ENCODE results near the gene PPP6R3. TPM values are rescaled to one million over a fixed set of nuclear protein-coding genes. Genes with fewer than 3 reads are reported as not detected.
A peak's percentile ranks its signal among the peaks of the same experiment; 100 is the strongest.

The PPP6R3 gene
- total and polyA plus RNA-seq, 2 donors (not counting 3 experiments of a cell fraction or from before 2014, with no cell fraction given): 31.7 to 98.8 TPM

DNA sequence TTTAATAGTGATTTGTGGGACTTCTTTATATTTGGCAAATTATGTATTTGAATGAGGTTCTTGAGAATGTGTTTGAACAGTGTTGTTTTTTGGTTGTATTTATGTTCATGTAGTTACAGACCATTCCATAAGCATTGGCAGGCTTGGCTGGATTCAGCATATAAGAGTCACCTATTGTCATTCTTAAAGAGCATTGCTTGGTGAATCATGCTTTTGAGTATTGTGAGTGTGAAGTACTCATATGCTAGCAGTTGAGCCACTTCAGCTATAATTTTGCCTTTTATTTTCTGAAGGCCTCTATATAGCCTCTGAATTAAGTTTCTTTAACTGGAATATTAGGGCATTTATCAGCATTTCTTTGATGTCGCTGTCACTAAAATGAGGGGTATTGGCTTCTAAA, 113.8 kb downstream of the PPP6R3 start:
- no peak overlapping the region for H3K27ac ChIP-seq (ENCODE audit: insufficient read depth, low read depth, low read length)
- H3K27me3 ChIP-seq (ENCODE audit: control insufficient read depth in 2 of 2, insufficient read depth in 2 of 2, low read length in 2 of 2): no peaks in the 10 kb centered on the region
- H3K36me3 ChIP-seq (ENCODE audit: control insufficient read depth in 2 of 2, extremely low read depth in 1 of 2, insufficient read depth in 2 of 2, low read length in 2 of 2): peaks cover 11 to 27% of the 10 kb centered on the region in 2 experiments
- DNase-seq (ENCODE audit: low read depth, low spot score) (no peak), FAIRE-seq (no peak)
- no peak overlapping the region for H3K4me2 ChIP-seq (ENCODE audit: insufficient read depth, low read length)
- H4K20me1 ChIP-seq (replicated peaks; ENCODE audit: control insufficient read depth, extremely low read depth, insufficient read depth, low read length): peaks cover 6% of the 10 kb centered on the region
- no TSS peak for BruUV-seq (replicated peaks)
- H2AFZ ChIP-seq (ENCODE audit: low read depth, low read length): no peak overlapping the region
- H3K9me1 ChIP-seq (replicated peaks; ENCODE audit: control insufficient read depth, extremely low read depth, insufficient read depth, low read length): no peaks in the 10 kb centered on the region
- peak; percentile 19 for TF ChIP-seq FOS (IDR thresholded peaks at IDR 0.05; ENCODE audit: borderline replicate concordance, insufficient read depth, low read length)
- TF ChIP-seq JUN (IDR thresholded peaks at IDR 0.05; ENCODE audit: borderline replicate concordance, insufficient read depth, insufficient read length, low read depth): no peak
- no peak overlapping the region for H3K4me3 ChIP-seq (replicated peaks in 1 of 3; ENCODE audit: insufficient read depth in 1 of 3, low read depth in 1 of 3, low read length in 3 of 3)
- H3K79me2 ChIP-seq (ENCODE audit: control insufficient read depth, insufficient read depth, low read length): peaks cover 12% of the 10 kb centered on the region
- CTCF ChIA-PET: interaction anchor here (1.0 kb wide), 1 partner anchor 10 kb away, joined by 3 read pairs; no protein-coding TSS in a partner anchor
- H3K9me3 ChIP-seq (replicated peaks; ENCODE audit: control insufficient read depth, insufficient read depth, low read length): no peaks in the 10 kb centered on the region
- dilution Hi-C loops (cut with MboI; ENCODE audit: extremely low pct_ligation_motif_present, low sequenced_read_pairs) (no loop called here), intact Hi-C loops (cut with micrococcal nuclease) (no loop called here)
- POLR2A ChIA-PET: no interaction called here
- no peak overlapping the region for H3K9ac ChIP-seq (replicated peaks; ENCODE audit: extremely low read depth, insufficient read depth, low read length)
- H3K4me1 ChIP-seq (ENCODE audit: control insufficient read depth, extremely low read depth, insufficient read depth, low read length): no peaks in the 10 kb centered on the region

DNA sequence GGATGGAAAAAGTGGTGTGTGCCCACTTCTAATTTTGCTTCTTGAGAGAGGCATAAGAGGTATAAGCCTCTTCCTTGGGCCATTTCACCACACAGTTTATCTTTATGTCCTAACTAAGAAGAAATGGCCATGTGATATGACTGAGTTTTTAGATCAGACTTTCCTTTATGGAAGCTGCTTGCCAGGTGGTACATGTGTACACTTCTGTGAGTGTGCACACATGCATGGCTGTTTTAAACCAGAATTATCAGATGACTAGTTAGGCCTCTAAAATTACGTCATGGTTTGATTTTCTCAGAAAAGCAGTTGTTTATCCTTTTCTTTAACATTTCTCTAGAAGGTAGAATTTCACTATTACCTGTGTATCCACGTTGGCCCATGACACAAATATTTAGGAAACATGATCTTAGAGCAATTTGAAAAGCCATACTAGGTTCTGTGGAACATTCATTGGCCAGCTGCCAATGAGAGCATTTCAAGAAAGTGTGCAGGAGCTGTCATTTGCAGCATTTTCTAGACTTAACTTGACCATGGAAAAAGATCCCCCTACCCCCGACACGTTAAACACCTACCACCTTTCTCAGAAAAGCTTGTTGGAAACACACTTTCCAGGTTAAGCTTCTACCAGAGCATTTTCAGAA, 114.6 kb downstream of the PPP6R3 start:
- Histone ChIP-seq H3K9ac (replicated peaks; ENCODE audit: extremely low read depth, insufficient read depth, low read length) (no peak overlapping the region), H3K4me1 (ENCODE audit: control insufficient read depth, extremely low read depth, insufficient read depth, low read length) (no peaks in the 10 kb centered on the region), H3K9me3 (replicated peaks; ENCODE audit: control insufficient read depth, insufficient read depth, low read length) (no peaks in the 10 kb centered on the region), H4K20me1 (replicated peaks; ENCODE audit: control insufficient read depth, extremely low read depth, insufficient read depth, low read length) (peaks cover 6% of the 10 kb centered on the region), H3K36me3 (ENCODE audit: control insufficient read depth in 2 of 2, extremely low read depth in 1 of 2, insufficient read depth in 2 of 2, low read length in 2 of 2) (peaks cover 11 to 27% of the 10 kb centered on the region in 2 experiments), H3K79me2 (ENCODE audit: control insufficient read depth, insufficient read depth, low read length) (peaks cover 13% of the 10 kb centered on the region), H2AFZ (ENCODE audit: low read depth, low read length) (no peak overlapping the region), H3K4me2 (ENCODE audit: insufficient read depth, low read length) (no peak overlapping the region), H3K27ac (ENCODE audit: insufficient read depth, low read depth, low read length) (no peak overlapping the region), H3K9me1 (replicated peaks; ENCODE audit: control insufficient read depth, extremely low read depth, insufficient read depth, low read length) (no peaks in the 10 kb centered on the region), H3K4me3 (replicated peaks in 1 of 3; ENCODE audit: insufficient read depth in 1 of 3, low read depth in 1 of 3, low read length in 3 of 3) (no peak overlapping the region), H3K27me3 (ENCODE audit: control insufficient read depth in 2 of 2, insufficient read depth in 2 of 2, low read length in 2 of 2) (no peaks in the 10 kb centered on the region)
- DNase-seq (ENCODE audit: low read depth, low spot score) (no peak), FAIRE-seq (no peak)
- dilution Hi-C loops (cut with MboI; ENCODE audit: extremely low pct_ligation_motif_present, low sequenced_read_pairs) (no loop called here), intact Hi-C loops (cut with micrococcal nuclease) (no loop called here)
- CTCF ChIA-PET: no interaction called here
- no TSS peak for BruUV-seq (replicated peaks)
- POLR2A ChIA-PET: no interaction called here
- no peak for TF ChIP-seq EZH2 (IDR thresholded peaks at IDR 0.05; ENCODE audit: borderline replicate concordance, low read depth, low read length, severe bottlenecking)
- TF ChIP-seq, protein P1, sequence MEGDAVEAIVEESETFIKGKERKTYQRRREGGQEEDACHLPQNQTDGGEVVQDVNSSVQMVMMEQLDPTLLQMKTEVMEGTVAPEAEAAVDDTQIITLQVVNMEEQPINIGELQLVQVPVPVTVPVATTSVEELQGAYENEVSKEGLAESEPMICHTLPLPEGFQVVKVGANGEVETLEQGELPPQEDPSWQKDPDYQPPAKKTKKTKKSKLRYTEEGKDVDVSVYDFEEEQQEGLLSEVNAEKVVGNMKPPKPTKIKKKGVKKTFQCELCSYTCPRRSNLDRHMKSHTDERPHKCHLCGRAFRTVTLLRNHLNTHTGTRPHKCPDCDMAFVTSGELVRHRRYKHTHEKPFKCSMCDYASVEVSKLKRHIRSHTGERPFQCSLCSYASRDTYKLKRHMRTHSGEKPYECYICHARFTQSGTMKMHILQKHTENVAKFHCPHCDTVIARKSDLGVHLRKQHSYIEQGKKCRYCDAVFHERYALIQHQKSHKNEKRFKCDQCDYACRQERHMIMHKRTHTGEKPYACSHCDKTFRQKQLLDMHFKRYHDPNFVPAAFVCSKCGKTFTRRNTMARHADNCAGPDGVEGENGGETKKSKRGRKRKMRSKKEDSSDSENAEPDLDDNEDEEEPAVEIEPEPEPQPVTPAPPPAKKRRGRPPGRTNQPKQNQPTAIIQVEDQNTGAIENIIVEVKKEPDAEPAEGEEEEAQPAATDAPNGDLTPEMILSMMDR (IDR thresholded peaks at IDR 0.05; ENCODE audit: extremely low read depth in 1 of 2, insufficient read depth in 1 of 2, low read depth in 1 of 2, low read length in 2 of 2): no peak
- no peak for TF ChIP-seq GATA2 (IDR thresholded peaks at IDR 0.05; ENCODE audit: insufficient read depth, insufficient read length, low read depth, low read length)
- TF ChIP-seq, protein P2, sequence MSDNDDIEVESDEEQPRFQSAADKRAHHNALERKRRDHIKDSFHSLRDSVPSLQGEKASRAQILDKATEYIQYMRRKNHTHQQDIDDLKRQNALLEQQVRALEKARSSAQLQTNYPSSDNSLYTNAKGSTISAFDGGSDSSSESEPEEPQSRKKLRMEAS (IDR thresholded peaks at IDR 0.05; ENCODE audit: insufficient read depth, insufficient read length): no peak
- TF ChIP-seq POLR2AphosphoS5 (IDR thresholded peaks at IDR 0.05; ENCODE audit: insufficient read depth, low read depth, low read length): no peak
- TF ChIP-seq POLR2A (IDR thresholded peaks at IDR 0.05; ENCODE audit: low read depth, low read length): no peak
- no peak for TF ChIP-seq MYC (IDR thresholded peaks at IDR 0.05; ENCODE audit: low read depth, low read length)
- TF ChIP-seq FOS (IDR thresholded peaks at IDR 0.05; ENCODE audit: borderline replicate concordance, insufficient read depth, low read length): no peak
- TF ChIP-seq JUN (IDR thresholded peaks at IDR 0.05; ENCODE audit: borderline replicate concordance, insufficient read depth, insufficient read length, low read depth): no peak

Data from endothelial cell of umbilical vein (primary cell).